Vagina (tissue), 2 donors: Measurements from ENCODE around the gene RASL11B. TPM values are rescaled to one million over a fixed set of nuclear protein-coding genes. Genes with fewer than 3 reads are reported as not detected.

Experiments used
- DNase-seq, 2 donors: peaks; one replicate each; pipeline ENCODE4 v3.0.0-alpha.2; 2017; ENCODE audit errors: extremely low spot score in 2 of 2
- H3K27ac ChIP-seq: fragments of 200-600 bp; sonication (generic); one replicate; pipeline ENCODE4 v1.5.1; 2019
- H3K27me3 ChIP-seq: fragments of 200-600 bp; sonication (generic); one replicate; pipeline ENCODE4 v1.5.1; 2019
- H3K36me3 ChIP-seq, 2 donors: fragments of 200-600 bp; sonication (generic); one replicate each; pipeline ENCODE4 v1.5.1; 2017 to 2019
- H3K4me1 ChIP-seq: fragments of 200-600 bp; sonication (generic); one replicate; pipeline ENCODE4 v1.5.1; 2019
- H3K4me3 ChIP-seq, 2 donors: fragments of 200-600 bp; sonication (generic); 1 replicate in 1 of 2; 2 replicates in 1 of 2; pipeline ENCODE4 v1.5.1; 2016 to 2019
- H3K9me3 ChIP-seq: fragments of 200-600 bp; sonication (generic); one replicate; pipeline ENCODE4 v1.5.1; 2019
- POLR2A ChIP-seq, 2 donors: fragments of 450-650 bp; IDR thresholded peaks; one replicate each; pipeline ENCODE4 v1.6.1; 2017; ENCODE audit warnings: antibody characterized with exemption in 2 of 2, mild to moderate bottlenecking in 2 of 2, moderate library complexity in 2 of 2
- POLR2AphosphoS5 ChIP-seq, 2 donors: sonication (generic); formaldehyde crosslinking; IDR thresholded peaks; one replicate each; pipeline ENCODE4 v1.9.0; 2017; ENCODE audit warnings: antibody characterized with exemption in 2 of 2, mild to moderate bottlenecking in 2 of 2, low read depth in 1 of 2; ENCODE audit not compliant: insufficient read depth in 1 of 2
- intact Hi-C: fragments of 100-400 bp; cut with DNase I; formaldehyde crosslinking; loops from one replicate; pipeline ENCODE4 v1.15.1; 2023
- total RNA-seq: library from RNA; depleted of rRNA; stranded (reverse); fragments of >200 nt; gene quantifications from one replicate; pipeline ENCODE4 v1.2.3, GENCODE V29; 2016
- TF ChIP-seq, protein P1 (sequence below), 3 experiments: fragments of 450-650 bp in 2 of 3; fragments of 200-600 bp in 1 of 3; sonication (generic) in 1 of 3; IDR thresholded peaks; one replicate each; pipeline ENCODE4 v1.5.1; 2017 to 2019; ENCODE audit warnings: antibody characterized with exemption in 3 of 3, mild to moderate bottlenecking in 2 of 3, moderate library complexity in 2 of 3

RASL11B gene
- total RNA-seq, 1 donor from 2014 or later, result 9.3 TPM

DNA sequence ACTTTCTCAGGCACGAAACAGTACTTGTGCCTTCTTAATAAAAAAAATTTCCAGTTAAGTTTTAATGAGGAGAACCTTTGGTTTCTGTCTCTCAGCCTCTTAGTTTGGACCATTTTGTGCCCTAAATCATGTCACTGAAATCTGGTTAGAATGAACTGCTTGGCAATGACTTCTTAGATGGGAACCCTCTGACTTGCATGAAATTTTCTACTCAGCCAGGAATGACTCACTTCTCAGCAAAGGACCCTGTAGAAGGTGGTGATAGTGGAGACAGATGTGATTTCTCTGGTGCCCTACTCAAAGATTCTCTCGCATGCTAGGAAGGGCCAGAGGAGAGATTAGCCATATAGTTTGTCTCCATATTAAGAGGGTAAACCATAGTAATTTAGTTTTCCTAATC is 50.5 kb downstream of the RASL11B start:
- Histone ChIP-seq H3K27me3 (no peaks in the 10 kb centered on the region), H3K27ac (no peak overlapping the region), H3K4me3 (no peak overlapping the region), H3K9me3 (no peaks in the 10 kb centered on the region), H3K36me3 (no peaks in the 10 kb centered on the region), H3K4me1 (peaks cover 14% of the 10 kb centered on the region)
- no peak for DNase-seq
- no peak for TF ChIP-seq POLR2A (IDR thresholded peaks at IDR 0.05)
- TF ChIP-seq, protein P1, sequence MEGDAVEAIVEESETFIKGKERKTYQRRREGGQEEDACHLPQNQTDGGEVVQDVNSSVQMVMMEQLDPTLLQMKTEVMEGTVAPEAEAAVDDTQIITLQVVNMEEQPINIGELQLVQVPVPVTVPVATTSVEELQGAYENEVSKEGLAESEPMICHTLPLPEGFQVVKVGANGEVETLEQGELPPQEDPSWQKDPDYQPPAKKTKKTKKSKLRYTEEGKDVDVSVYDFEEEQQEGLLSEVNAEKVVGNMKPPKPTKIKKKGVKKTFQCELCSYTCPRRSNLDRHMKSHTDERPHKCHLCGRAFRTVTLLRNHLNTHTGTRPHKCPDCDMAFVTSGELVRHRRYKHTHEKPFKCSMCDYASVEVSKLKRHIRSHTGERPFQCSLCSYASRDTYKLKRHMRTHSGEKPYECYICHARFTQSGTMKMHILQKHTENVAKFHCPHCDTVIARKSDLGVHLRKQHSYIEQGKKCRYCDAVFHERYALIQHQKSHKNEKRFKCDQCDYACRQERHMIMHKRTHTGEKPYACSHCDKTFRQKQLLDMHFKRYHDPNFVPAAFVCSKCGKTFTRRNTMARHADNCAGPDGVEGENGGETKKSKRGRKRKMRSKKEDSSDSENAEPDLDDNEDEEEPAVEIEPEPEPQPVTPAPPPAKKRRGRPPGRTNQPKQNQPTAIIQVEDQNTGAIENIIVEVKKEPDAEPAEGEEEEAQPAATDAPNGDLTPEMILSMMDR (IDR thresholded peaks at IDR 0.05), result no peak
- no peak for TF ChIP-seq POLR2AphosphoS5 (IDR thresholded peaks at IDR 0.05; ENCODE audit: insufficient read depth in 1 of 2, low read depth in 1 of 2)
- intact Hi-C loops, result no loop called here

DNA sequence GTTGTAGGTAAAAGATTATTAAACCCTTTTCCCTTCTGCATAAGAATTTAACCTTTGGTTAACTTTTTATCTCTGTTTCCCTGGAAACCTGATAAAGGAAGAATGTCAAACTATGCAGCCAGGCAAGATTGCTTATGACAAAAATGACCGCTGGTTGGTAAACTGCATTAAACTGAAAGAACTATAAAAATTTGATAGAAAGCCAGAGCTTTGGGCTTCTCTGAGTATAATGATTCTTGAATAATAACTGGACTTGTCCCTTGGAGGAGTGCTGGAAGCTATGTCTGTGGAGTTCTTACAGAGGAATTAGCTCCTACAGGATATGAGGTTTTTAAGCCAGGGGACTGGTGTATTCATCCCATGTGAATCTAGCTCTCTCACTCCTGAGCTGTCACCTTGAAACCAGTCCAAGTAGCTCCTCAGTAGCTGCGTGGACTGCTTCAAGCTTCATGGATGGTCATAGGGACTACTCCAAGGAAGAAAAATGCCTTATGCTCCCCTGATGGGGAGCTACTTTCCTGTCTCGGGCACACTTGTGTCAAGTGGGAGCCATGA is 52.0 kb downstream of the RASL11B start:
- intact Hi-C loops, result no loop called here
- no peaks in the 10 kb centered on the region for H3K9me3 ChIP-seq
- TF ChIP-seq, protein P1 (IDR thresholded peaks at IDR 0.05), result no peak
- H3K4me3 ChIP-seq, result no peak overlapping the region
- H3K27me3 ChIP-seq, result no peaks in the 10 kb centered on the region
- H3K4me1 ChIP-seq, result peaks cover 14% of the 10 kb centered on the region
- no peak for DNase-seq
- H3K27ac ChIP-seq, result no peak overlapping the region
- no peaks in the 10 kb centered on the region for H3K36me3 ChIP-seq

DNA sequence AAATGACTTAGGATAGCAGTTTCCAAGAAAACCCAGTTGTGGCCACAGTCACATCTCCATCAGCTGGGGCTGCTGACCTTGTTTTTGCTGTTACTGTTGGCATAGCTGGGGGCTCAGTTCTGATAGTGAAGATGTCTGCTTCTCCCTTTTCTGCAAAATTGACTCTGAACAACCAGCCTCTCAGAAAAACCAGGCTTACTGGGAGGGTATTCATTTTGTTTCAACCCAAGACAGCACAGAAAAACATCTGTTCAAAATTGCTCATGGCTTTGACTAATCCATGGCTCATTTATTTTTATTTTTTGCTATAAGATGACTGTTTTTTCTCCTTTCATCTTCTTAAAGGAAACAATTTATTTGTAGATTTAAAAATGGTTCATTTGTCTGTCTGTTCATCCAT is 53.1 kb downstream of the RASL11B start:
- Histone ChIP-seq H3K4me3 (no peak overlapping the region), H3K27ac (no peak overlapping the region), H3K4me1 (peaks cover 14% of the 10 kb centered on the region), H3K36me3 (no peaks in the 10 kb centered on the region), H3K9me3 (no peaks in the 10 kb centered on the region), H3K27me3 (no peaks in the 10 kb centered on the region)
- intact Hi-C loops, result no loop called here
- TF ChIP-seq, protein P1 (IDR thresholded peaks at IDR 0.05), result no peak
- TF ChIP-seq POLR2AphosphoS5 (IDR thresholded peaks at IDR 0.05; ENCODE audit: insufficient read depth in 1 of 2, low read depth in 1 of 2) (no peak), POLR2A (IDR thresholded peaks at IDR 0.05) (no peak)
- no peak for DNase-seq

DNA sequence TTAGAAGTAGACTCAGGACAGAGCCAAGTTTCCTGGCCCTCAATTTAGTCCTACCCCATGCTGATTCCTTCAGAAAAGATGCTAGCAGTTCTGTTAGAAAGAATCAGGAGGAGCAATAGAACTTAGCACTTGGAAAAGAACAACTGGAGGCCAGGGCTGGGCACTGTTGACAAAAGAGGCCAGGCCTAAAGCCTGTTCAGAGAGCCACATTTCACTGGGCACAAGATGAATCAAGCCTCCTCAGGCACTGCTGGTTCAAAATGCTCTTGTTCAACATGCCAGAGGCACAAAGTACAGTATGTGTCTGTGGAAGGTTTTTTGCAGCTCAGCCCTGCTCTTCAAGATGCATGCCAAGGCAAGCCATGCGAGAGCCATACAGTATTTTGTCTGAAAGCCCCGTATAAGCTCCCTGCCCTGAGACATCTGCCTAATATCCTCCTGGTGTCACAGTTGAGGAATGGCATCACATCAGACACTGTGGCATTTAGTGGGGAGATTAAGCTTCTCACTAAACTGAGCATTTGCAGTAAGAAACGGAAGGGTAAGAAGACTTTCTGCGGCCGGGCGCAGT is 53.7 kb downstream of the RASL11B start:
- Histone ChIP-seq H3K4me1 (peaks cover 14% of the 10 kb centered on the region), H3K27ac (no peak overlapping the region), H3K36me3 (no peaks in the 10 kb centered on the region), H3K4me3 (no peak overlapping the region), H3K9me3 (no peaks in the 10 kb centered on the region), H3K27me3 (no peaks in the 10 kb centered on the region)
- intact Hi-C loops, result no loop called here
- TF ChIP-seq POLR2A (IDR thresholded peaks at IDR 0.05), result no peak
- TF ChIP-seq, protein P1 (IDR thresholded peaks at IDR 0.05), result no peak
- TF ChIP-seq POLR2AphosphoS5 (IDR thresholded peaks at IDR 0.05; ENCODE audit: insufficient read depth in 1 of 2, low read depth in 1 of 2), result no peak
- DNase-seq, result no peak

Other genes with a start within 250 kb of the RASL11B start
- 10.6 TPM for gene USP46, start 203.0 kb upstream of the RASL11B start, total RNA-seq
- 2.7 TPM for gene ERVMER34-1, start 110.9 kb upstream of the RASL11B start, total RNA-seq